ENCODE data around the gene P2RX7.
A peak's percentile ranks its signal among the peaks of the same experiment; 100 is the strongest.
"Not testable (repeated sequence)": the region's sequence is repeated elsewhere in the genome, so short reads cannot be mapped to it uniquely, and the experiment has no call there.

Gene P2RX7

GRCh38 chr12:121214855-121215745, 82.4 kb downstream of the P2RX7 start:
- Mint-ChIP-seq H3K36me3 (peaks cover 31% of the 10 kb centered on the region), H3K9me3 (no peaks in the 10 kb centered on the region), H3K4me1 (peaks cover 23% of the 10 kb centered on the region), H3K27ac (peak overlapping the region; percentile 83), H3K27me3 (no peaks in the 10 kb centered on the region), H3K4me3 (no peak overlapping the region)
- no peak for ATAC-seq

GRCh38 chr12:121216102-121216501, 83.4 kb downstream of the P2RX7 start:
- Mint-ChIP-seq H3K4me1 (peaks cover 15% of the 10 kb centered on the region), H3K4me3 (no peak overlapping the region), H3K27me3 (no peaks in the 10 kb centered on the region), H3K9me3 (no peaks in the 10 kb centered on the region), H3K36me3 (peaks cover 31% of the 10 kb centered on the region), H3K27ac (no peak overlapping the region)
- no peak for ATAC-seq

GRCh38 chr12:121217063-121217462, 84.4 kb downstream of the P2RX7 start:
- Mint-ChIP-seq H3K4me1 (peaks cover 14% of the 10 kb centered on the region), H3K36me3 (peaks cover 37% of the 10 kb centered on the region), H3K9me3 (no peaks in the 10 kb centered on the region), H3K27ac (no peak overlapping the region), H3K4me3 (no peak overlapping the region), H3K27me3 (no peaks in the 10 kb centered on the region)
- ATAC-seq: no peak

- no peak for ATAC-seq
- H3K4me3 Mint-ChIP-seq: no peak overlapping the region
- H3K9me3 Mint-ChIP-seq: no peaks in the 10 kb centered on the region
- H3K4me1 Mint-ChIP-seq: peaks cover 21% of the 10 kb centered on the region
- no peaks in the 10 kb centered on the region for H3K27me3 Mint-ChIP-seq
- no peak overlapping the region for H3K27ac Mint-ChIP-seq
- peaks cover 42% of the 10 kb centered on the region for H3K36me3 Mint-ChIP-seq
Measured at GRCh38 chr12:121217761-121218160, 85.1 kb downstream of the P2RX7 start.

- H3K4me1 Mint-ChIP-seq: peaks cover 31% of the 10 kb centered on the region
- no peak for ATAC-seq
- H3K9me3 Mint-ChIP-seq: no peaks in the 10 kb centered on the region
- H3K4me3 Mint-ChIP-seq: no peak overlapping the region
- H3K27ac Mint-ChIP-seq: peak overlapping the region; percentile 1
- H3K27me3 Mint-ChIP-seq: no peaks in the 10 kb centered on the region
- H3K36me3 Mint-ChIP-seq: peaks cover 44% of the 10 kb centered on the region
Measured at GRCh38 chr12:121218588-121219352, 86.1 kb downstream of the P2RX7 start.

GRCh38 chr12:121219353-121219986, 86.8 kb downstream of the P2RX7 start:
- Mint-ChIP-seq H3K27ac (peak overlapping the region; percentile 1), H3K27me3 (no peaks in the 10 kb centered on the region), H3K4me1 (peaks cover 31% of the 10 kb centered on the region), H3K4me3 (no peak overlapping the region), H3K9me3 (no peaks in the 10 kb centered on the region), H3K36me3 (peaks cover 39% of the 10 kb centered on the region)
- ATAC-seq: no peak

- peaks cover 46% of the 10 kb centered on the region for H3K4me1 Mint-ChIP-seq
- H3K27me3 Mint-ChIP-seq: no peaks in the 10 kb centered on the region
- no peak overlapping the region for H3K4me3 Mint-ChIP-seq
- H3K36me3 Mint-ChIP-seq: peaks cover 29% of the 10 kb centered on the region
- ATAC-seq: peak; percentile 71
- H3K27ac Mint-ChIP-seq: peak overlapping the region; percentile 78
- no peaks in the 10 kb centered on the region for H3K9me3 Mint-ChIP-seq
Measured at GRCh38 chr12:121222847-121223246, 90.2 kb downstream of the P2RX7 start.

GRCh38 chr12:121223292-121224285, 90.9 kb downstream of the P2RX7 start:
- Mint-ChIP-seq H3K4me3 (no peak overlapping the region), H3K9me3 (no peaks in the 10 kb centered on the region), H3K27ac (peak overlapping the region; percentile 78), H3K4me1 (peaks cover 47% of the 10 kb centered on the region), H3K27me3 (no peaks in the 10 kb centered on the region), H3K36me3 (peaks cover 23% of the 10 kb centered on the region)
- peak; percentile 74 for ATAC-seq

GRCh38 chr12:121224591-121224990, 91.9 kb downstream of the P2RX7 start:
- Mint-ChIP-seq H3K27me3 (no peaks in the 10 kb centered on the region), H3K9me3 (no peaks in the 10 kb centered on the region), H3K4me3 (no peak overlapping the region), H3K27ac (peak overlapping the region; percentile 78), H3K36me3 (peaks cover 17% of the 10 kb centered on the region), H3K4me1 (peaks cover 47% of the 10 kb centered on the region)
- ATAC-seq: no peak

- no peak for ATAC-seq
- H3K27ac Mint-ChIP-seq: peak overlapping the region; percentile 86
- H3K36me3 Mint-ChIP-seq: peaks cover 21% of the 10 kb centered on the region
- peaks cover 54% of the 10 kb centered on the region for H3K4me1 Mint-ChIP-seq
- no peaks in the 10 kb centered on the region for H3K9me3 Mint-ChIP-seq
- no peaks in the 10 kb centered on the region for H3K27me3 Mint-ChIP-seq
- H3K4me3 Mint-ChIP-seq: peak overlapping the region; percentile 5
Measured at GRCh38 chr12:121226399-121226798, 93.7 kb downstream of the P2RX7 start.

GRCh38 chr12:121226871-121227270, 94.2 kb downstream of the P2RX7 start:
- H3K27me3 Mint-ChIP-seq, H3K4me3 Mint-ChIP-seq, H3K9me3 Mint-ChIP-seq, ATAC-seq: not testable (repeated sequence)
- H3K36me3 Mint-ChIP-seq: peaks cover 19% of the 10 kb centered on the region
- H3K4me1 Mint-ChIP-seq: peaks cover 53% of the 10 kb centered on the region
- H3K27ac Mint-ChIP-seq: peak overlapping the region; percentile 86

- Mint-ChIP-seq H3K9me3 (no peaks in the 10 kb centered on the region), H3K27me3 (no peaks in the 10 kb centered on the region), H3K4me3 (peak overlapping the region; percentile 39), H3K4me1 (peaks cover 49% of the 10 kb centered on the region), H3K36me3 (peaks cover 20% of the 10 kb centered on the region), H3K27ac (peak overlapping the region; percentile 86)
- peak; percentile 91 for ATAC-seq
Measured at GRCh38 chr12:121227294-121227693, 94.6 kb downstream of the P2RX7 start.

GRCh38 chr12:121228919-121229665, 96.4 kb downstream of the P2RX7 start:
- no peak overlapping the region for H3K27ac Mint-ChIP-seq
- H3K4me3 Mint-ChIP-seq: no peak overlapping the region
- H3K36me3 Mint-ChIP-seq: peaks cover 32% of the 10 kb centered on the region
- no peaks in the 10 kb centered on the region for H3K9me3 Mint-ChIP-seq
- ATAC-seq: no peak
- peaks cover 31% of the 10 kb centered on the region for H3K4me1 Mint-ChIP-seq
- no peaks in the 10 kb centered on the region for H3K27me3 Mint-ChIP-seq
